Occipital lobe (tissue), 3 donors: ENCODE data around the gene IFNA7. TPM values are rescaled to one million over a fixed set of nuclear protein-coding genes. Genes with fewer than 3 reads are reported as not detected.
"Not testable (repeated sequence)": the region's sequence is repeated elsewhere in the genome, so short reads cannot be mapped to it uniquely, and the experiment has no call there.

Experiments
- DNase-seq: peaks from one replicate; lab custom pipeline; 2025; lab: John Stamatoyannopoulos, UW
- small RNA-seq: library from RNA; depleted of rRNA; stranded (forward); fragments of <200 nt; gene quantifications from one replicate; pipeline ENCODE3, GENCODE V24; 2014
- total RNA-seq: library from RNA; depleted of rRNA; stranded (reverse); fragments of >200 nt; gene quantifications from one replicate; pipeline ENCODE4 v1.2.3, GENCODE V29; 2014

The IFNA7 gene
- total RNA-seq, 1 donor from 2014 or later, result not detected

DNA sequence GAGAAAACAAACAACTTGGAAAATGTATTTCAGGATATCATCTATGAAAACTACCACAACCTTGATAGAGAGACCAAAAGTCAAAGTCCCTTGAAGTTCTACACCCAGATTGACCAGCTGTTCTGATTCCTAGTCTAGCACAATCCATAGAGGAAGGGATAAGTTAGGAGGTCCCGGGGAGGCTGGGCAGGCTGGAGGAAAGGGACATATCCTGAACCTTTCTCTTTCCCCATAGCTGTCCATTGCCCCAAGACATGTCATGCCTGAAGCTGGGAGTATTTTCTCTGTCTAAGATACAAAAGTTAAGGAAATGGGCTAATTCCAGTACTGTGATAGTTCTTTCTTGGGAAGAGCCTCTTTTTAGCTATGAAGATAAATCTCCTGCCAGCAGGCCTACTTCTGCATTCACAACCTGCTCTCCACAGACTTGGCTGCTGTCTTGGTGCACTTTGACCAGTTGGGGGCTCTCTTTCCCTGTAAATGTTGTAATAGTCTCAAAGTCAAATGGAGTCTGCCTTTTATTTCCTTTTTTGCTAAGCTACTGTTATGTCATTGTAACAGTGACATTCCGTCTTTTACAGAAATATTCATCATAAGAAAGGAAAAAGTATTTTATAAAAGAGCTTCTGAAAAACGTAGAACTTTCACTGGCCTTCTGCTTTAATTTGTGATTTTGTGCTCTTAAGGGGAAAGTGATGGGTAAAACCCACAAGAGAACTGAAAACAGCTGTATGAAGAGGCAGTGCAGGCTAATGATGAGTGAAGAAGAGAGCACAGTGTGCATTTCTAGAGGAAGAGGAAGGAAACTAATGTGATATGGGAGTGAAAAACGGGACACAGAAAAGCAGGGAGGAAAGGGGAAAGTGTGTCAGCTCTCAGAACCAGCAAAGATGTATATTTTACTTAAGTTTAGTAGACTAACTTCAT lies 18.9 kb downstream of the IFNA7 start:
- DNase-seq, result not testable (repeated sequence)

DNA sequence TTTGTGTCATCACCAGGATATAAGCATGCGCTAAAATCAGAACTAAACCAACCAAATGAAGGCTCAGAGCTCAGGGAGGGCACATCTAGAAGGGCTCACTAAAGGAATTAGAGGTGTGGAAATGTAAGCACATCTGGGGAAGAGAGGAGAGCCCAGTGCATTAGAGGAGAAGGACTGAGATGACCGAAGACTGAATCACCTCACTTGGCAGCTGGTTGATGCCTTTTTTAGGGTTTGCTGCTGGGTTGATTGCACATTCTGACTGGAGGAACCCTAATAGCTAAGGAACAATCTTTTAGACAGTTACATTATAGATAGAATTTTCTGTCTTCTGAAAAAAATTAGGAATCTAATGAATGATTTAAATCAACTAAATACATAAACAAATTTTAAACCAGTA lies 27.3 kb downstream of the IFNA7 start:
- DNase-seq, result no peak

DNA sequence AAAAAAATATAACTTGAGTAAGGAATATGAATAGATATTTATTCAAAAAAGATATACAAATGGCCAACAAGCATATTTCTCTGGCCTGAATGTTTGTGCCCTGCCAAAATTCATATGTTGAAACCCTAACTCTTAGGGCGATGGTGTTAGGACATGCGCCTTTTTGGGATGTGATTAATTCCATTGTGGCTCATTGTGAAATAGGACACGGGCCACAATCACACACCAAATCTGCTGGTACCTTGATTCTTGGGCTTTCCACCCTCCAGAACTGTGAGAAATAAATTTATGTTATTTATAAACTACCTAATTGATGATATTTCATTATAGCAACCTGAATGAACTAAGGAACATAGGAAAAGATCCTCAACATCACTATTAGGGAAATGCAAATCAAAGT lies 29.8 kb downstream of the IFNA7 start:
- DNase-seq, result no peak

DNA sequence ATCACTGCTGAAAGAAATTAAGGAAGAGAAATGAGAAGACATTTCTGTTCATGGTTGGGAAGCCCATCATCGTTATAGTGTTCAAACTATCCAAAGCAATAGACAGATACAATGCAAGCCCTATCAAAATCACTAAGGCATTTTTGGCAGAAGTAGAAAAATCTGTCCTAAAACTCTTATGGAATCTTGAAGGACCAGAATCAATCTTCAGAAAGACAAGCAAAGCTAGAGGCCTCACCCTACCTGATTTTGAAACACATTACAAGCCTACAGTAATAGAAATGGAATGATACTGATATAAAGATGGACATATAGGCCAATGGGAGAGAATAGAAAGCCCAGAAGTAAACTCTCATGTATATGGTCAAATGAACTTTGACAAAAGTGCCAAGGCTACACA lies 30.7 kb downstream of the IFNA7 start:
- no peak for DNase-seq

DNA sequence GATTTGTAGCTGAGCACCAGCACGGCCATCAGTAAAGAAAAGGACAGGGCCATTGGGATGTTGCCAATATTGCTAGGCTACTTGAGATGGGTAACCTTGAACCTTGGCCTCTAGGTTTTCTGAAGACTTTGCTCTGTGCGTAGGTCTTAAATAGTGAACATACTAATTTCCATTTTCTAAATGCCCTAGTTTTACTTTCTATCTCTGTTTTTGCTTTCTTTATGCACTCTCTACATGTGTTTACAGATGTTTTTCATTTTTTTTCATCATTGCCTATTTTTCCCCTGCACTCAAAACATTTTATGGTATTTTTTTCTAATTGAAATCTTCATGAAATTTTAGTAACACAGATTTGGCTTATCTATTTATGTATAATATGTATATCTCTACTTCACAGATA lies 35.4 kb downstream of the IFNA7 start, which contains the start of gene IFNA21:
IFNA21 (minus strand) TSS at position 101 of the 400 bp plus-strand sequence; CDS start at position 53, 48 bp downstream.
- not testable (repeated sequence) for DNase-seq

DNA sequence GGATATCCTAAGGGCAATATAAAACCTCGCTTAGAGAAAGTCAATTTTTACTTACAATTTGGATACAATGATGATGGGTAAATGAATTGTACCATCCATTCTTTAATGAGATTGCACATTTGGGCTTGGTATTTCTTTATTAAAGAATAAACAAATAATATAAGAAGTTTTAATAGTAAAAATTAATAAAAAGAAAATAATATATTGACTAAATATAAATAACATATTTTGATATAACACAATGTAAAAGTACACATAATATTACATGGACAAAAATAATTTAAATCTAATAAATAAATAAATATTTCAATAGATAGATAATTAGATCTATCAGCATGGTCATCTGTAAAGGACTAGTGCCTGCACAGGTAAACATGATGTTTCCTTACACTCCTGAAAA lies 36.5 kb downstream of the IFNA7 start:
- DNase-seq, result no peak

DNA sequence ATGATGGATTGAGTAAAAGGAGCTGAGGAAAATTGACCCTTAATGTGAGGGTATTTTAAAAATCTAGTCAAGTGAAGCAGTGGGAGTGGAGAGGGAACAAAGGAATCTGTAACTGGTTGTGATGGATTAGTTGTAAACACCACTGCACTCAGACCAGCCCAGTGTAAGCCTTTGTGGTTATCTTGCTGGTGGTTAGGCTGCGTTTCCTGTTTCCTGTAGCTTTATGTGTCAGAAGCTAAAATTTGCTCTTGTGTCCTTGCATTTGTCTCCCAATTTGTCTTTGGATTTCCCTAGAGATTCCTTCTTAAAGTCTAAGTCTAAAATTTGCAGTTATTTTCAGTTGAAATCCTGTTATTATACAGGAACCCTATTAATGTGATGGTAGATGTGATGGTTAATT lies 41.8 kb downstream of the IFNA7 start:
- no peak for DNase-seq

DNA sequence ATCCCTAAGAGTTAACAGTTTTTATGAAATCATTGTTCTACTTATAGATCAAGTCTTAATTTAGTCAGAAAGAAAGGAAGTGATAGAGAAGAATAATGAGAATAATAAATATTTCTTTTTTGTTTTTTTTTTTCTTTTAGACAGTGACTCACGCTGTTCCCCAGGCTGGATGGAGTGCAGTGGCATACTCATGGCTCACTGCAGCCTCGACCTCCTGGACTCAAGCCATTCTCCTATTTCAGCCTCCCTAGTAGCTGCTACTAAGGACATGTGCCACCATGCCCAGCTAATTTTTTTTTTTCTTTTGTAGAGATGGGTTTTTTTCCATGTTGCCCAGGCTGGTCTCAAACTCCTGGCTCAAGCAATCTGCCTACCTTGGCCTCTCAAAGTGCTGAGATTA lies 46.5 kb downstream of the IFNA7 start:
- DNase-seq, result no peak

DNA sequence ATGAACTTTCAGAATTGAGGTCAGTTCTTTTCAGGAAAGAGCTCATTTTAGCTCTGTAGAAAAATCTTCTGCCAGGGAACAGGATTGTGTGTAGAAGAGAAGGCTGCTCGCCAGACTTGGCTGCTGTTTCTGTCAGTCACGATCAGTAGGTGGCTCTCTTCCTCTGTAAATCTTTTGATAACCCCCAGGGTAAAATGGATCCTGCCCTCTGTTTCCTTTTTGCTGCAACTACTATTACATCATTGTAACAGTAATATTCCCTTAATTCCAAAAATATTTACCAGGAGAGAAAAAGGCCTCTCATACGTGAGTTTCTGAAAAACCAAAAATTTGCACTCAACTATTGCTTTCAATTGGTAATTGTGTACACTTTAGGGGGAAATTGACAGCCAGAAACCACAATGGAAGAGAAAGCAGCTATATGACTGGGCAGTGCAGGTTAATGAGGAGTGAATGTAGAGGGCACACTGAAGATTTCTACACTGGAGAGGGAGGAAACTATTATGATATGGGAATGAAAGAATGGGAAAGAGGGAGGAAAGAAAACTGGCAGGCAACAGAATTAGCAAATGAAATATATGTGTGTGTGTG lies 47.9 kb downstream of the IFNA7 start:
- DNase-seq, result no peak

DNA sequence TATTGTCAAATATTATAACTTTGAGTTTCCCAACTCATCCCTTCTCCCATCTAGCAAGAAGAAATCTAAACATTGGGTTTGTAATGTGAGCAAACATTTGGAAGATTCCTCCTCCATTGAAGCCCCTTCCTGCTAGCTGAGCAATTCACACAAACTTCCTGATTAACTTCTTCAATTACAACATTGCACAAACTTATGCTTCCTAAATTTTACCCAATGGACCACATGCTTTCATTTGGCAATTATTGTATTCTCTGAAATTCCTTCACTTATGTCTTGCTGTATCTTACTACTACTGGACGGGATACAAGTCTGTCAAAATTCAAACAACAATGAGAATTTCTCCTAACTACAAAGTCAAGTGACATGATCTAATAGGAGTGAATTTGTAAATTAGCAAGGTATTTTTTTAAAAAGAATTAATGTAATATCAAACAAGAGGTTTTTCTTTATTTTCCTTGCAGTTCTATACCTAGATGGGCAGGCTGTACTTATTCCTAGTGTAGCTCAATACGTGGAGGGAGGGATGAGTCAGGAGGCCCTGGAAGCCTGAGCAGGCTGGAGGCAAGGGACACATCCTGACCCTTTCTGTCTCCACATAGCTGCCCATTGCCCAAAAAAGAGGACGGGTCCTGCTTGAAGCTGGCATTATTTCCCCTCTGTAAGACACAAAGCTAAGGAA lies 48.5 kb downstream of the IFNA7 start:
- no peak for DNase-seq

Small RNA genes lying within 50 kb of the gene (small RNA-seq; reads per million reads assigned to genes)
- gene RF00019, result not detected

Other genes with a start within 250 kb of the IFNA7 start
- 0.94 TPM for gene HACD4, start 170.6 kb downstream of the IFNA7 start, total RNA-seq
- gene IFNB1, start 124.3 kb downstream of the IFNA7 start, total RNA-seq, result not detected
- gene IFNW1, start 60.4 kb downstream of the IFNA7 start, total RNA-seq, result not detected
- not detected for gene IFNA21, start 35.5 kb downstream of the IFNA7 start, total RNA-seq
- gene IFNA4, start 14.6 kb downstream of the IFNA7 start, total RNA-seq, result not detected
- not detected for gene IFNA10, start 4.9 kb upstream of the IFNA7 start, total RNA-seq
- not detected for gene IFNA16, start 15.1 kb upstream of the IFNA7 start, total RNA-seq
- not detected for gene IFNA17, start 26.0 kb upstream of the IFNA7 start, total RNA-seq
- gene IFNA14, start 37.8 kb upstream of the IFNA7 start, total RNA-seq, result not detected
- gene IFNA5, start 103.1 kb upstream of the IFNA7 start, total RNA-seq, result not detected
- 81.4 TPM for gene KLHL9, start 133.2 kb upstream of the IFNA7 start, total RNA-seq
- gene IFNA6, start 148.7 kb upstream of the IFNA7 start, total RNA-seq, result not detected
- not detected for gene IFNA13, start 165.9 kb upstream of the IFNA7 start, total RNA-seq
- gene IFNA2, start 183.2 kb upstream of the IFNA7 start, total RNA-seq, result not detected
- not detected for gene IFNA8, start 206.9 kb upstream of the IFNA7 start, total RNA-seq
- not detected for gene IFNA1, start 238.2 kb upstream of the IFNA7 start, total RNA-seq